K562 (cell line): ENCODE data around the gene TMEM87A. TPM values are rescaled to one million over a fixed set of nuclear protein-coding genes. Genes with fewer than 3 reads are reported as not detected.

Experiments
- ATAC-seq: fragments of 200-7000 bp; cut with Tn5 transposase; 3 replicates; pipeline ENCODE4 v1.9.1; 2020; ENCODE audit warnings: moderate library complexity
- BruUV-seq: library from RNA; stranded (reverse); fragments of 400-500 nt; replicated peaks from 2 replicates; lab custom pipeline; 2021; lab: Mats Ljungman, UMichigan
- CTCF ChIA-PET: fragments of 300-600 bp; formaldehyde crosslinking; extraction: SDS; loops from one replicate; lab custom pipeline; 2021; ENCODE audit warnings: low intra/inter-chr PET ratio; lab: Yijun Ruan, JAX
- POLR2A ChIA-PET: fragments of 300-600, 350-650 bp; sonication (Branson Sonifier 250); formaldehyde crosslinking; extraction: SDS; loops from one replicate; lab custom pipeline; 2021; ENCODE audit warnings: antibody characterized with exemption, inconsistent platforms; lab: Yijun Ruan, JAX
- DNase-seq, 4 experiments: peaks; one replicate each; pipeline versions ENCODE4 v3.0.0 to v3.0.0-alpha.2; 2011 to 2018; ENCODE audit warnings: low spot score in 3 of 4, mixed read lengths in 3 of 4; ENCODE audit errors: extremely low read depth in 1 of 4
- FAIRE-seq: peaks from 2 replicates; lab custom pipeline; 2011; peaks lifted over from hg19 to GRCh38; lab: Jason Lieb, UNC
- H2AFZ ChIP-seq: 2 replicates; pipeline ENCODE4 v1.6.0; 2011; ENCODE audit warnings: low read depth, low read length, control low read depth, inconsistent platforms
- H3K27ac ChIP-seq: fragments of 200-600 bp; 3 replicates; pipeline ENCODE4 v1.8.0; 2011; ENCODE audit warnings: low read depth, mild to moderate bottlenecking, control low read depth, inconsistent platforms, low read length, moderate library complexity, mixed read lengths; ENCODE audit errors: extremely low read depth
- H3K27me3 ChIP-seq, 2 experiments: fragments of 300-600 bp in 1 of 2; 2 replicates in 1 of 2; 3 replicates in 1 of 2; pipeline versions ENCODE4 v1.6.0 to v1.8.0; 2011; ENCODE audit warnings: inconsistent platforms in 2 of 2, low read length in 2 of 2, mild to moderate bottlenecking in 1 of 2, mixed read lengths in 1 of 2, moderate library complexity in 1 of 2; ENCODE audit not compliant: control insufficient read depth in 2 of 2, insufficient read depth in 2 of 2
- H3K36me3 ChIP-seq: fragments of 300-600 bp; 3 replicates; pipeline ENCODE4 v1.8.0; 2011; ENCODE audit warnings: mild to moderate bottlenecking, low read length, inconsistent platforms; ENCODE audit not compliant: control insufficient read depth, insufficient read depth
- H3K4me1 ChIP-seq, 2 experiments: fragments of 200-600 bp in 1 of 2; replicated peaks in 1 of 2; 2 replicates in 1 of 2; 3 replicates in 1 of 2; pipeline versions ENCODE4 v1.5.1 to v1.8.0; 2011; ENCODE audit warnings: inconsistent platforms in 2 of 2, low read length in 2 of 2, mild to moderate bottlenecking in 1 of 2, mixed read lengths in 1 of 2, moderate library complexity in 1 of 2; ENCODE audit not compliant: control insufficient read depth in 2 of 2, insufficient read depth in 2 of 2
- H3K4me2 ChIP-seq: 2 replicates; pipeline ENCODE4 v1.6.1; 2011; ENCODE audit warnings: low read length, control low read depth, inconsistent platforms, mixed read lengths; ENCODE audit not compliant: insufficient read depth
- H3K4me3 ChIP-seq: fragments of 200-600 bp; sonication (generic), shearing (Covaris generic); 2 replicates; pipeline ENCODE4 v1.5.1; 2016; ENCODE audit warnings: control low read depth, inconsistent platforms
- H3K79me2 ChIP-seq: fragments of 200-600 bp; 3 replicates; pipeline ENCODE4 v1.8.0; 2011; ENCODE audit warnings: low read length, inconsistent platforms; ENCODE audit not compliant: control insufficient read depth, insufficient read depth
- H3K9ac ChIP-seq, 2 experiments: 2 replicates each; pipeline versions ENCODE4 v1.6.0 to v1.6.1; 2011; ENCODE audit warnings: low read depth in 2 of 2, low read length in 2 of 2, control low read depth in 1 of 2, inconsistent platforms in 1 of 2, mild to moderate bottlenecking in 1 of 2, mixed read lengths in 1 of 2; ENCODE audit not compliant: insufficient read depth in 1 of 2
- H3K9me1 ChIP-seq: one replicate; pipeline ENCODE4 v1.6.0; 2011; ENCODE audit warnings: inconsistent platforms, mild to moderate bottlenecking, low read length, moderate library complexity; ENCODE audit not compliant: control insufficient read depth, insufficient read depth
- H3K9me3 ChIP-seq: replicated peaks from 2 replicates; pipeline ENCODE4 v1.5.1; 2011; ENCODE audit warnings: low read depth, low read length, inconsistent platforms; ENCODE audit not compliant: control insufficient read depth, insufficient read depth
- H4K20me1 ChIP-seq: replicated peaks from 2 replicates; pipeline ENCODE4 v1.6.1; 2011; ENCODE audit warnings: low read length, inconsistent platforms, mixed read lengths; ENCODE audit not compliant: control insufficient read depth, insufficient read depth
- ATF7 ChIP-seq: fragments of 450-650 bp; IDR thresholded peaks from 2 replicates; pipeline ENCODE4 v1.7.1; 2014; ENCODE audit warnings: mild to moderate bottlenecking, moderate library complexity
- BDP1 ChIP-seq: IDR thresholded peaks from 3 replicates; pipeline ENCODE4 v1.6.1; 2011; ENCODE audit not compliant: insufficient read length, insufficient read depth
- CEBPB ChIP-seq: fragments of 450-650 bp; IDR thresholded peaks from 2 replicates; pipeline ENCODE4 v1.6.1; 2016; ENCODE audit warnings: missing genetic modification characterization, missing compliant biosample characterization
- DMBX1 ChIP-seq: fragments of 250-450 bp; sonication (Bioruptor Pico); IDR thresholded peaks from 2 replicates; pipeline ENCODE4 v1.8.0; 2022; ENCODE audit warnings: inconsistent platforms, mild to moderate bottlenecking, moderate library complexity, borderline replicate concordance
- ETV5 ChIP-seq: sonication (generic); formaldehyde crosslinking; IDR thresholded peaks from 2 replicates; pipeline ENCODE4 v1.4.0; 2020; ENCODE audit warnings: low read depth, mild to moderate bottlenecking, missing genetic modification reagents
- FOXJ2 ChIP-seq: fragments of 200-800 bp; sonication (Bioruptor generic); IDR thresholded peaks from 2 replicates; pipeline ENCODE4 v1.6.1; 2016; ENCODE audit warnings: missing genetic modification characterization, missing compliant biosample characterization
- MAZ ChIP-seq, 2 experiments: fragments of 450-650 bp in 1 of 2; sonication (generic) in 1 of 2; formaldehyde crosslinking; IDR thresholded peaks in 1 of 2; conservative IDR thresholded peaks in 1 of 2; 2 replicates each; pipeline versions ENCODE4 v1.4.0 to v1.5.0; 2020; ENCODE audit warnings: mild to moderate bottlenecking in 1 of 2, missing genetic modification reagents in 1 of 2
- POLR2A ChIP-seq: fragments of 450-650 bp; conservative IDR thresholded peaks from 2 replicates; pipeline ENCODE4 v1.6.1; 2016
- RB1 ChIP-seq: fragments of 450-650 bp; IDR thresholded peaks from 2 replicates; pipeline ENCODE4 v1.6.1; 2017; ENCODE audit warnings: low read depth, mild to moderate bottlenecking
- SIN3B ChIP-seq: fragments of 450-650 bp; IDR thresholded peaks from 2 replicates; pipeline ENCODE4 v1.6.1; 2017; ENCODE audit warnings: low read depth, mild to moderate bottlenecking, moderate library complexity
- SNIP1 ChIP-seq: fragments of 450-650 bp; IDR thresholded peaks from 2 replicates; pipeline ENCODE4 v1.7.1; 2017; ENCODE audit warnings: low read depth, mild to moderate bottlenecking
- TFAM ChIP-seq: fragments of 250-450 bp; sonication (Bioruptor Pico); conservative IDR thresholded peaks from 2 replicates; pipeline ENCODE4 v1.5.0; 2021; ENCODE audit warnings: mild to moderate bottlenecking, moderate library complexity
- ZNF274 ChIP-seq: IDR thresholded peaks from 2 replicates; pipeline ENCODE4 v1.6.1; 2011; ENCODE audit warnings: low read depth, mild to moderate bottlenecking, low read length, moderate library complexity, borderline replicate concordance
- ZNF696 ChIP-seq: fragments of 250-450 bp; sonication (Bioruptor Pico); conservative IDR thresholded peaks from 2 replicates; pipeline ENCODE4 v1.4.0; 2020; ENCODE audit warnings: mild to moderate bottlenecking, moderate library complexity
- in situ Hi-C: fragments of 300-500 bp; cut with MboI; formaldehyde crosslinking; loops from 4 replicates; pipeline ENCODE4 v1.15.0; 2018; ENCODE audit warnings: inconsistent platforms, mixed read lengths
- intact Hi-C: fragments of 100-400 bp; cut with micrococcal nuclease; formaldehyde crosslinking; loops from 2 replicates; pipeline ENCODE4 v1.14.2; 2022
- polyA plus RNA-seq, 8 experiments: library from polyadenylated mRNA; depleted of rRNA in 4 of 8; stranded (reverse) in 5 of 8; unstranded in 3 of 8; fragments of >200 nt; fragmentation: Nextera tagmentation in 2 of 8; fragmentation: Illumina TruSeq in 1 of 8; extraction: Ambion mirVana in 2 of 8; extraction: Trizol in 1 of 8; gene quantifications; 2 replicates each; pipeline versions ENCODE4 v1.2.1 to v1.2.3, GENCODE V29; 2011 to 2014; ENCODE audit warnings: inconsistent platforms in 1 of 8, missing spikeins in 1 of 8
- total RNA-seq, 7 experiments: library from RNA; depleted of rRNA in 6 of 7; stranded (reverse); fragments of >200 nt in 6 of 7; fragmentation: Illumina TruSeq in 2 of 7; extraction: Trizol in 2 of 7; gene quantifications; 2 replicates each; pipeline versions ENCODE4 v1.2.1 to v1.2.3, GENCODE V29; 2011 to 2021; ENCODE audit warnings: low replicate concordance in 1 of 7
- TF ChIP-seq, protein P1 (sequence below): fragments of 450-650 bp; formaldehyde crosslinking; conservative IDR thresholded peaks from 2 replicates; pipeline ENCODE4 v1.4.0; 2022; ENCODE audit warnings: mild to moderate bottlenecking, missing genetic modification characterization
- TF ChIP-seq, protein P2 (sequence below): sonication (generic); formaldehyde crosslinking; IDR thresholded peaks from 2 replicates; pipeline ENCODE4 v1.8.0; 2022; ENCODE audit warnings: mild to moderate bottlenecking, missing genetic modification reagents
- TF ChIP-seq, protein P3 (sequence below): IDR thresholded peaks from 2 replicates; pipeline ENCODE4 v1.6.1; 2014; ENCODE audit warnings: antibody characterized with exemption
- TF ChIP-seq, protein P4 (sequence below), 2 experiments: fragments of 450-650 bp in 1 of 2; sonication (generic) in 1 of 2; formaldehyde crosslinking; conservative IDR thresholded peaks; 2 replicates each; pipeline versions ENCODE4 v1.4.0 to v1.8.1; 2020 to 2022; ENCODE audit warnings: mild to moderate bottlenecking in 1 of 2, missing genetic modification reagents in 1 of 2
- TF ChIP-seq, protein P5 (sequence below): fragments of 450-650 bp; IDR thresholded peaks from 2 replicates; pipeline ENCODE4 v1.6.1; 2016; ENCODE audit warnings: missing biosample characterization, missing genetic modification characterization

Gene TMEM87A
- total and polyA plus RNA-seq, 9 of the 15 experiments (the other 6 are each of a cell fraction or from before 2014, with no cell fraction given) = 16.6 to 43.3 (median 29.6) TPM

DNA sequence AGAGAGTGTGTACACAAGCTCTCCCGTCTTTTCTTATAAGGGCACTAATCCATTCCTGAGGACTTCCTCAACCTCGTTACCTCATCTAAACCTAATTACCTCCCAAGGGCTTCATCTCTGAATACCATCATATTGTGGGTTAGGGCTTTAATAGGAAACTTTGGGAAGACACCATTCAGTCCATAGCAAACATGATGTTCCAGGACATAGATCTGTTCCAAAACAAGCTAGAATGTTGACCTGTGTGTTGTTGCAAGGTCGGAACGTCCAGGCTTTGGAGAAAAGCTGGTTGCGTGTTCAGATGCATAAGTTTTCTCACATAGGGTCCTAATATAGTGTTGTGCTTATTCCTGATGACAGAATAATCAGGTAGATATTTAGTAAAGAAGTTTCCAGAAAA lies 9.7 kb upstream of the TMEM87A start (continued):
- TF ChIP-seq, protein P1, sequence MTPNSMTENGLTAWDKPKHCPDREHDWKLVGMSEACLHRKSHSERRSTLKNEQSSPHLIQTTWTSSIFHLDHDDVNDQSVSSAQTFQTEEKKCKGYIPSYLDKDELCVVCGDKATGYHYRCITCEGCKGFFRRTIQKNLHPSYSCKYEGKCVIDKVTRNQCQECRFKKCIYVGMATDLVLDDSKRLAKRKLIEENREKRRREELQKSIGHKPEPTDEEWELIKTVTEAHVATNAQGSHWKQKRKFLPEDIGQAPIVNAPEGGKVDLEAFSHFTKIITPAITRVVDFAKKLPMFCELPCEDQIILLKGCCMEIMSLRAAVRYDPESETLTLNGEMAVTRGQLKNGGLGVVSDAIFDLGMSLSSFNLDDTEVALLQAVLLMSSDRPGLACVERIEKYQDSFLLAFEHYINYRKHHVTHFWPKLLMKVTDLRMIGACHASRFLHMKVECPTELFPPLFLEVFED = no peak
- TF ChIP-seq ETV5 (CRISPR knock-in tag) = no peak
- no peak for TF ChIP-seq POLR2A
- TF ChIP-seq FOXJ2 (tag) = no peak
- no peak for TF ChIP-seq MAZ (CRISPR knock-in tag; conservative IDR thresholded peaks at IDR 0.05 in 1 of 2, IDR thresholded peaks at IDR 0.05 in 1 of 2)
- no peak for TF ChIP-seq RB1
- no peak for TF ChIP-seq DMBX1 (CRISPR knock-in tag)
- no peak for TF ChIP-seq ATF7
- TF ChIP-seq SIN3B = no peak
- TF ChIP-seq ZNF274 = no peak

DNA sequence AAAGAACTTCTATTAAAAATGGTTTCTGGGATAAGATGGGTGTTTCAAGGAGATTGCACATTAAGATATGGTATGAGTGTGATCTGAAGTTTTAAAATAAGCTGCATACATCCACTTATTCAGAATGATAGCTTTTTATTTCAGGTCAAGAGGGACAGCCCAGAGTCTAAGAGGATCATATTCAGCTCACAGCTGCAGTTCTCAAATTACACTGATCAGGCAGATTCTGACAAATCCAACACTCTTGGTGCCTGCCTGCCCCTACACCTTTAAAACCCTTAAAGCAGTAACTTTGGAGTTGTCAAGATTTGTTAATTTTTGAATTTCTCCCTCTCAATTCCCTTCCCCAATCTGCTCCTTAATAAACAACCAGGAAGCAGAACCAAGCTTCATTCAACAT lies 9.1 kb upstream of the TMEM87A start:
- H3K27ac ChIP-seq = no peak overlapping the region
- no peak overlapping the region for H3K9ac ChIP-seq
- H3K79me2 ChIP-seq = no peaks in the 10 kb centered on the region
- no TSS peak for BruUV-seq
- peaks cover 0 to 12% of the 10 kb centered on the region in 2 experiments; a peak in 4 of 5 replicates for H3K4me1 ChIP-seq
- H4K20me1 ChIP-seq = no peaks in the 10 kb centered on the region
- ATAC-seq (no peak), DNase-seq (no peak), FAIRE-seq (no peak)
- in situ Hi-C loops = no loop called here
- POLR2A ChIA-PET = interaction anchor here (2.0 kb wide), 1 partner anchor 9 kb away, joined by 8 read pairs; the partner anchor contains the start of genes GANC and TMEM87A
- intact Hi-C loops = no loop called here
- H3K36me3 ChIP-seq = peaks cover 14% of the 10 kb centered on the region; the same call in 1 of the 3 replicates
- no peaks in the 10 kb centered on the region for H3K9me1 ChIP-seq
- no peak overlapping the region for H2AFZ ChIP-seq
- no peaks in the 10 kb centered on the region for H3K27me3 ChIP-seq
- no peak overlapping the region for H3K4me3 ChIP-seq
- no peaks in the 10 kb centered on the region for H3K9me3 ChIP-seq
- CTCF ChIA-PET = no interaction called here
- H3K4me2 ChIP-seq = no peak overlapping the region
- TF ChIP-seq BDP1 (no peak), ZNF696 (no peak), SNIP1 (no peak), CEBPB (tag) (no peak), TFAM (CRISPR knock-in tag) (no peak)
- TF ChIP-seq, protein P2, sequence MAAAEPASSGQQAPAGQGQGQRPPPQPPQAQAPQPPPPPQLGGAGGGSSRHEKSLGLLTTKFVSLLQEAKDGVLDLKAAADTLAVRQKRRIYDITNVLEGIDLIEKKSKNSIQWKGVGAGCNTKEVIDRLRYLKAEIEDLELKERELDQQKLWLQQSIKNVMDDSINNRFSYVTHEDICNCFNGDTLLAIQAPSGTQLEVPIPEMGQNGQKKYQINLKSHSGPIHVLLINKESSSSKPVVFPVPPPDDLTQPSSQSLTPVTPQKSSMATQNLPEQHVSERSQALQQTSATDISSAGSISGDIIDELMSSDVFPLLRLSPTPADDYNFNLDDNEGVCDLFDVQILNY (CRISPR knock-in tag) = no peak
- TF ChIP-seq, protein P3, sequence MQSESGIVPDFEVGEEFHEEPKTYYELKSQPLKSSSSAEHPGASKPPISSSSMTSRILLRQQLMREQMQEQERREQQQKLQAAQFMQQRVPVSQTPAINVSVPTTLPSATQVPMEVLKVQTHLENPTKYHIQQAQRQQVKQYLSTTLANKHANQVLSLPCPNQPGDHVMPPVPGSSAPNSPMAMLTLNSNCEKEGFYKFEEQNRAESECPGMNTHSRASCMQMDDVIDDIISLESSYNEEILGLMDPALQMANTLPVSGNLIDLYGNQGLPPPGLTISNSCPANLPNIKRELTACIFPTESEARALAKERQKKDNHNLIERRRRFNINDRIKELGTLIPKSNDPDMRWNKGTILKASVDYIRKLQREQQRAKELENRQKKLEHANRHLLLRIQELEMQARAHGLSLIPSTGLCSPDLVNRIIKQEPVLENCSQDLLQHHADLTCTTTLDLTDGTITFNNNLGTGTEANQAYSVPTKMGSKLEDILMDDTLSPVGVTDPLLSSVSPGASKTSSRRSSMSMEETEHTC = no peak
- TF ChIP-seq, protein P4, sequence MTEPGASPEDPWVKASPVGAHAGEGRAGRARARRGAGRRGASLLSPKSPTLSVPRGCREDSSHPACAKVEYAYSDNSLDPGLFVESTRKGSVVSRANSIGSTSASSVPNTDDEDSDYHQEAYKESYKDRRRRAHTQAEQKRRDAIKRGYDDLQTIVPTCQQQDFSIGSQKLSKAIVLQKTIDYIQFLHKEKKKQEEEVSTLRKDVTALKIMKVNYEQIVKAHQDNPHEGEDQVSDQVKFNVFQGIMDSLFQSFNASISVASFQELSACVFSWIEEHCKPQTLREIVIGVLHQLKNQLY (CRISPR knock-in tag; conservative IDR thresholded peaks at IDR 0.05) = no peak
- TF ChIP-seq, protein P5, sequence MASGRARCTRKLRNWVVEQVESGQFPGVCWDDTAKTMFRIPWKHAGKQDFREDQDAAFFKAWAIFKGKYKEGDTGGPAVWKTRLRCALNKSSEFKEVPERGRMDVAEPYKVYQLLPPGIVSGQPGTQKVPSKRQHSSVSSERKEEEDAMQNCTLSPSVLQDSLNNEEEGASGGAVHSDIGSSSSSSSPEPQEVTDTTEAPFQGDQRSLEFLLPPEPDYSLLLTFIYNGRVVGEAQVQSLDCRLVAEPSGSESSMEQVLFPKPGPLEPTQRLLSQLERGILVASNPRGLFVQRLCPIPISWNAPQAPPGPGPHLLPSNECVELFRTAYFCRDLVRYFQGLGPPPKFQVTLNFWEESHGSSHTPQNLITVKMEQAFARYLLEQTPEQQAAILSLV (tag) = no peak
